HG03439 (cell line): ENCODE results near the gene ZNF610.

Experiments
- ATAC-seq: cut with Tn5 transposase; IDR thresholded peaks from one replicate; pipeline ENCODE4 v1.9.1; 2021; ENCODE audit warnings: mild to moderate bottlenecking, moderate library complexity; ENCODE audit not compliant: unreplicated experiment

The ZNF610 gene

DNA sequence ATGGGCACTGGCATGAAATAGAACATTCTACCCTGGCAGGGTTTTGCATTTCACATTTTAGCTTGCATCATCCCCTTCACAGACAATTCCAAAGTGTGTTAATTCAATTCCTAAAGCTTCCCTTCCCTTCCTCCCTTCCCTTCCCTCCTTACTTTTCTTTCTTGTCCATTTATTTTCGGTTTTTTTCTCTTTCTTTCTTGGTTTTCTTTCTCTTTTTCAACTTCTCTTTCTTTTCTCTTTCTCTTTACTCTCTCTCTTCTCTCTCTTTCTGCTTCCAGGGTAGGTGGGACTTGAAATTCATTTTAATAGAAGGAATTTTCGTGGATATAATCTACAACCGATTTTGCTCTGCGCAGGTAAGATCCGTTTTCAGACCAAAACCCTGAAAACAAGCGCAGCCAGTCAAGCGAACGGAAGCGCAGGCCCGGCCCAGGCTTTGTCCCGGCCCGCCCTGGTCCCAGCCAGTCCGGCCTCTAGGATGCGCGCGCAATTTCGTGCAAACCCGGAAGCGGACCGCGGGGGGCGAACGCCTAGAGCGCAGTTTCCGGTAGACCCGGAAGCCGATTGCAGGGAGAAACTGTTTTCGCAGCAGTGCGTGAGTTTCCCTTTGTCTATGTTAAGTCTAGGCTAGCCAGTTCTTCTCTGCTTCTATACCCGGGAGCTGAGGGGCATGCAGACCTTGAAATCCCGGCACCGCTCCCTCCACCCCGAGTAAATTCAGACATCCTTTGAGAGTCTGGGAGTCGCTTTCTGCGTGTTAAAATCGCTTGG is 61.5 kb downstream of the ZNF610 start, which contains the start of gene ZNF528:
TSS of gene ZNF528 (plus strand) at position 540 of the 771 bp plus-strand sequence. CDS start 4,165 bp downstream, outside the sequence.
- no peak for ATAC-seq

DNA sequence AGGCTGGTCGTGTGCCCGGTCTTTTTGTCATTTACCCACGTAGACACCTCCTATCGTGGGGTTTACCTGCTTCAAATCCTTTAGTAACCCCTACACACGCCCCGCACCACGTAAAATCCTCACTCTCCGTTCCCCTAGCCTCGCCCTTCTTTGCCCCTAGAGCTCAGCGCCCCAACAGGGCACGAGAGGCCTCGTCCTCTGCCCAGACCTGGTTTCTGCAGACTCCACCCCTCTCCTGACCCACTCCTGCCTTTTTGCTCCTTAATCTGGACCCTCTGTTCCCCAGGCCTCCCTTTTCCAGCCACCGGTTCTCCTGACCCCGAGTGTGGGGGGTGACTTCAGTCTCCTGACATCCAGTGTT is 62.0 kb downstream of the ZNF610 start:
- ATAC-seq: no peak

DNA sequence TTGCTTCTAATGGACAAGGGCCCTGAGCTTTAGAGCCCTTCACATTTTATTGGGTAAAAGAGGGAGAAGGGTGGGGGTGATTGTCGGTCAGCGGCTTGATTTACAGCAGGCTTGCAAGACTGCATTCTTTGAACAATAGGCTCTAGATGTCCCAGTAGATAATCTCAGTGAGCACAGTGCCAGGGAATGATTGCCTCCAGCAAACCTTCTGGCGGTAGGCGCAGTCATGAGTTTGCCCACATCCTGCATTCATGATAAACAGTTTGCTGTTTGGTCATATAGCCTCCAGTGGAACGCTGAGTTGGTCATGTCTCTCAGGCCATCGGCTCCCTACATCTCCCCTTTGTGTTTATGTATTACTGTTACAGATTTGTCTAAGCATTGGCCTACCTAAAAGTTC is 74.2 kb downstream of the ZNF610 start:
- ATAC-seq: no peak

GRCh38 chr19:52415711-52416110 is 79.7 kb downstream of the ZNF610 start:
- no peak for ATAC-seq
